IMR-90 (cell line): ENCODE data around the gene CNOT3.

Source experiments
- CTCF ChIP-seq: conservative IDR thresholded peaks from 2 replicates; pipeline ENCODE4 v1.5.1; 2012; ENCODE audit warnings: mild to moderate bottlenecking, low read depth, low read length, improper control_type of control experiment
- ELK1 ChIP-seq: fragments of 150-350 bp; IDR thresholded peaks from 2 replicates; pipeline ENCODE4 v1.6.1; 2016; ENCODE audit warnings: low read depth, mild to moderate bottlenecking, low read length, moderate library complexity, borderline replicate concordance
- FOS ChIP-seq: fragments of 150-350 bp; IDR thresholded peaks from 2 replicates; pipeline ENCODE4 v1.6.1; 2016; ENCODE audit warnings: low read depth, low read length
- MAFK ChIP-seq: IDR thresholded peaks from 2 replicates; pipeline ENCODE4 v1.6.1; 2012; ENCODE audit warnings: low read depth, low read length, improper control_type of control experiment
- POLR2A ChIP-seq: IDR thresholded peaks from 2 replicates; pipeline ENCODE4 v1.6.1; 2012; ENCODE audit warnings: mild to moderate bottlenecking, low read depth, low read length
- RCOR1 ChIP-seq: IDR thresholded peaks from 2 replicates; pipeline ENCODE4 v1.6.1; 2012; ENCODE audit warnings: mild to moderate bottlenecking, low read length, improper control_type of control experiment; ENCODE audit not compliant: insufficient replicate concordance
- RFX5 ChIP-seq: IDR thresholded peaks from 2 replicates; pipeline ENCODE4 v1.8.0; 2012; ENCODE audit warnings: low read depth, mild to moderate bottlenecking, low read length, moderate library complexity

GRCh38 chr19:54114340-54115108 lies 23.0 kb upstream of the CNOT3 start:
- TF ChIP-seq RCOR1 (no peak), CTCF (no peak), MAFK (no peak), RFX5 (no peak), FOS (no peak), ELK1 (no peak), POLR2A (no peak)
